ENCODE measurements around the gene PLD2.

Gene PLD2

GRCh38 chr17:4769628-4770027 is 37.3 kb upstream of the PLD2 start:
- H3K27ac ChIP-seq: no peak overlapping the region
- DNase-seq (ENCODE audit: low spot score): peak; percentile 59
- ChIA-PET CTCF (interaction anchor here (0.7 kb wide), 1 partner anchor 203 kb away, joined by 4 read pairs; no protein-coding TSS in a partner anchor), POLR2A (ENCODE audit: low non-redundant PET) (interaction anchor here (0.6 kb wide), 1 partner anchor 26 kb away, joined by 3 read pairs; the partner anchor contains the start of gene PSMB6)
- TF ChIP-seq, protein P1, sequence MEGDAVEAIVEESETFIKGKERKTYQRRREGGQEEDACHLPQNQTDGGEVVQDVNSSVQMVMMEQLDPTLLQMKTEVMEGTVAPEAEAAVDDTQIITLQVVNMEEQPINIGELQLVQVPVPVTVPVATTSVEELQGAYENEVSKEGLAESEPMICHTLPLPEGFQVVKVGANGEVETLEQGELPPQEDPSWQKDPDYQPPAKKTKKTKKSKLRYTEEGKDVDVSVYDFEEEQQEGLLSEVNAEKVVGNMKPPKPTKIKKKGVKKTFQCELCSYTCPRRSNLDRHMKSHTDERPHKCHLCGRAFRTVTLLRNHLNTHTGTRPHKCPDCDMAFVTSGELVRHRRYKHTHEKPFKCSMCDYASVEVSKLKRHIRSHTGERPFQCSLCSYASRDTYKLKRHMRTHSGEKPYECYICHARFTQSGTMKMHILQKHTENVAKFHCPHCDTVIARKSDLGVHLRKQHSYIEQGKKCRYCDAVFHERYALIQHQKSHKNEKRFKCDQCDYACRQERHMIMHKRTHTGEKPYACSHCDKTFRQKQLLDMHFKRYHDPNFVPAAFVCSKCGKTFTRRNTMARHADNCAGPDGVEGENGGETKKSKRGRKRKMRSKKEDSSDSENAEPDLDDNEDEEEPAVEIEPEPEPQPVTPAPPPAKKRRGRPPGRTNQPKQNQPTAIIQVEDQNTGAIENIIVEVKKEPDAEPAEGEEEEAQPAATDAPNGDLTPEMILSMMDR (conservative IDR thresholded peaks at IDR 0.05; ENCODE audit: low read depth): no peak

GRCh38 chr17:4771519-4772234 is 35.3 kb upstream of the PLD2 start, which contains the start of gene TM4SF5:
Gene TM4SF5, plus strand, starts transcription at chr17:4771886. Its CDS starts 37 bp downstream, at chr17:4771923.
- TF ChIP-seq, protein P1 (conservative IDR thresholded peaks at IDR 0.05; ENCODE audit: low read depth): no peak
- POLR2A ChIA-PET (ENCODE audit: low non-redundant PET): no interaction called here
- CTCF ChIA-PET: interaction anchor here (0.6 to 0.8 kb wide), 3 partner anchors 18 to 205 kb away, joined by 3 to 4 read pairs (median 3); partner anchors contain the start of gene CHRNE
- DNase-seq (ENCODE audit: low spot score): no peak
- H3K27ac ChIP-seq: no peak within 1 kb of the TSS

GRCh38 chr17:4772235-4772613 is 34.7 kb upstream of the PLD2 start:
- no peak overlapping the region for H3K27ac ChIP-seq
- TF ChIP-seq, protein P1 (conservative IDR thresholded peaks at IDR 0.05; ENCODE audit: low read depth): no peak
- DNase-seq (ENCODE audit: low spot score): no peak
- ChIA-PET POLR2A (ENCODE audit: low non-redundant PET) (no interaction called here), CTCF (interaction anchor here (0.6 to 0.8 kb wide), 3 partner anchors 17 to 206 kb away, joined by 3 to 4 read pairs (median 3); partner anchors contain the start of gene CHRNE)

GRCh38 chr17:4777969-4778760 is 28.8 kb upstream of the PLD2 start:
- TF ChIP-seq, protein P1 (conservative IDR thresholded peaks at IDR 0.05; ENCODE audit: low read depth): no peak
- CTCF ChIA-PET: interaction anchor here (1.3 kb wide), 1 partner anchor 12 kb away, joined by 5 read pairs; no protein-coding TSS in a partner anchor
- no peak overlapping the region for H3K27ac ChIP-seq
- POLR2A ChIA-PET (ENCODE audit: low non-redundant PET): no interaction called here
- DNase-seq (ENCODE audit: low spot score): no peak

- TF ChIP-seq, protein P1 (conservative IDR thresholded peaks at IDR 0.05; ENCODE audit: low read depth): no peak
- CTCF ChIA-PET: interaction anchor here (2.2 kb wide), 1 partner anchor 122 kb away, joined by 9 read pairs; the partner anchor contains the start of gene CHRNE
- no peak overlapping the region for H3K27ac ChIP-seq
- POLR2A ChIA-PET (ENCODE audit: low non-redundant PET): interaction anchor here (0.6 kb wide), 1 partner anchor 104 kb away, joined by 3 read pairs; no protein-coding TSS in a partner anchor
- DNase-seq (ENCODE audit: low spot score): no peak
Observed at GRCh38 chr17:4780325-4780955, 26.5 kb upstream of the PLD2 start.

DNA sequence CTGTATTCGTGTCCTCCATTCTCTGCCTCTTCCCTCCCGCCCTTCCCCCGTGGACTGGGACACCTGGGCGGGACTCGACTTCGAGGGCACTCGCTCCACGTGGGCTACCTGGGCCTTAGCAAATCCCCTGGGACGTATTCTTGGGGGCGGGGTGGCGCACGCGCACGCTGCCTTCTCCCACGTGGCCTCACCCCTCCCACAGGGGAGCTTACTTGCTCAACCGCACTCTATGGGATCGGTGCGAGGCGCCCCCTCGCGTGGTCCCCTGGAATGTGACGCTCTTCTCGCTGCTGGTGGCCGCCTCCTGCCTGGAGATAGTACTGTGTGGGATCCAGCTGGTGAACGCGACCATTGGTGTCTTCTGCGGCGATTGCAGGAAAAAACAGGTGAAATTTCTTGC is 24.3 kb upstream of the PLD2 start:
- ChIA-PET CTCF (interaction anchor here (0.5 to 0.8 kb wide), 2 partner anchors 25 to 279 kb away, joined by 5 read pairs; no protein-coding TSS in a partner anchor), POLR2A (ENCODE audit: low non-redundant PET) (no interaction called here)
- TF ChIP-seq, protein P1 (conservative IDR thresholded peaks at IDR 0.05; ENCODE audit: low read depth): no peak
- H3K27ac ChIP-seq: no peak overlapping the region
- no peak for DNase-seq (ENCODE audit: low spot score)
